Activated CD4-positive, alpha-beta memory T cell treated with anti-CD3 and anti-CD28 coated beads, Interleukin-2, amount 10 ng/mL, durations not matched to agents 7 days and 5 days (primary cell): ENCODE data around the gene ABCG2. TPM values are rescaled to one million over a fixed set of nuclear protein-coding genes. Genes with fewer than 3 reads are reported as not detected.

Experiments
- CTCF ChIA-PET: fragments of 350-600 bp; sonication (Branson Sonifier 250); formaldehyde crosslinking; loops from one replicate; lab custom pipeline; 2021; ENCODE audit warnings: antibody characterized with exemption, inconsistent platforms; lab: Charles Lee
- POLR2A ChIA-PET: fragments of 350-600 bp; sonication (Branson Sonifier 250); formaldehyde crosslinking; loops from one replicate; lab custom pipeline; 2021; ENCODE audit warnings: antibody characterized with exemption; lab: Charles Lee
- DNase-seq: peaks from one replicate; pipeline ENCODE4 v3.0.0-alpha.2; 2020
- H3K27ac Mint-ChIP-seq: one replicate; pipeline ENCODE4 v1.8.0; 2021; ENCODE audit warnings: mild to moderate bottlenecking, mixed read lengths
- H3K27me3 Mint-ChIP-seq: one replicate; pipeline ENCODE4 v1.8.0; 2021; ENCODE audit warnings: mixed read lengths
- H3K36me3 Mint-ChIP-seq: one replicate; pipeline ENCODE4 v1.8.0; 2021; ENCODE audit warnings: low read depth, mixed read lengths
- H3K4me1 Mint-ChIP-seq: one replicate; pipeline ENCODE4 v1.8.0; 2021; ENCODE audit warnings: mixed read lengths
- H3K4me3 Mint-ChIP-seq: one replicate; pipeline ENCODE4 v1.8.0; 2021; ENCODE audit warnings: mild to moderate bottlenecking, mixed read lengths
- H3K9me3 Mint-ChIP-seq: one replicate; pipeline ENCODE4 v1.8.0; 2021; ENCODE audit warnings: mixed read lengths
- total RNA-seq, 2 experiments: library from RNA; stranded (reverse); gene quantifications; one replicate each; pipeline ENCODE4 v1.2.3, GENCODE V29; 2021

The ABCG2 gene
- total RNA-seq, 2 experiments from 2014 or later: 1.0 to 1.2 TPM

GRCh38 chr4:88041626-88042025 lies 116.8 kb downstream of the ABCG2 start:
- Mint-ChIP-seq H3K9me3 (no peaks in the 10 kb centered on the region), H3K36me3 (peaks cover 28% of the 10 kb centered on the region), H3K27me3 (no peaks in the 10 kb centered on the region), H3K4me1 (no peaks in the 10 kb centered on the region), H3K27ac (no peak overlapping the region), H3K4me3 (no peak overlapping the region)
- POLR2A ChIA-PET: no interaction called here
- CTCF ChIA-PET: no interaction called here
- DNase-seq: no peak

GRCh38 chr4:88040707-88041106 lies 117.7 kb downstream of the ABCG2 start:
- Mint-ChIP-seq H3K4me1 (no peaks in the 10 kb centered on the region), H3K4me3 (no peak overlapping the region), H3K9me3 (no peaks in the 10 kb centered on the region), H3K27ac (no peak overlapping the region), H3K36me3 (peaks cover 26% of the 10 kb centered on the region), H3K27me3 (no peaks in the 10 kb centered on the region)
- POLR2A ChIA-PET: interaction anchor here (1.3 kb wide), 1 partner anchor 244 kb away, joined by 3 read pairs; the partner anchor contains the start of gene PPM1K
- CTCF ChIA-PET: no interaction called here
- DNase-seq: no peak

Other genes starting within 250 kb of the ABCG2 start
- under 1 TPM in 1 of 2 experiments, not detected in 1; 0.20 TPM for gene SPP1, start 182.9 kb downstream of the ABCG2 start, total RNA-seq
- gene PKD2, start 151.0 kb downstream of the ABCG2 start, total RNA-seq: 10 to 100 TPM in 1 of 2 experiments, 1 to 10 TPM in 1; 9.1 to 10.4 TPM
- gene PPM1K, start 125.9 kb upstream of the ABCG2 start, total RNA-seq: 100 to 1,000 TPM in 1 of 2 experiments, 10 to 100 TPM in 1; 96.9 to 101 TPM
- 10 to 100 TPM; 47.5 to 49.0 TPM for gene HERC6, start 220.2 kb upstream of the ABCG2 start, total RNA-seq